PC-3 (cell line): ENCODE data around the gene ME2. TPM values are rescaled to one million over a fixed set of nuclear protein-coding genes. Genes with fewer than 3 reads are reported as not detected.

ENCODE experiments used
- ATAC-seq: fragments of 200-7000 bp; cut with Tn5 transposase; 2 replicates; pipeline ENCODE4 v1.9.1; 2020; ENCODE audit warnings: mild to moderate bottlenecking, moderate library complexity
- BruUV-seq: library from RNA; stranded (reverse); fragments of 400-500 nt; replicated peaks from 2 replicates; lab custom pipeline; 2021; lab: Mats Ljungman, UMichigan
- CTCF ChIA-PET: fragments of 300-600 bp; sonication (Branson Sonifier 250); formaldehyde crosslinking; loops from one replicate; lab custom pipeline; 2022; ENCODE audit warnings: antibody characterized with exemption; lab: Charles Lee
- POLR2A ChIA-PET: fragments of 300-600 bp; sonication (Branson Sonifier 250); formaldehyde crosslinking; loops from one replicate; lab custom pipeline; 2022; ENCODE audit warnings: antibody characterized with exemption; ENCODE audit not compliant: unreplicated experiment; lab: Charles Lee
- DNase-seq: peaks from one replicate; pipeline ENCODE4 v3.0.0-alpha.2; 2015
- H2AFZ ChIP-seq: fragments of 300-600 bp; sonication (generic); 2 replicates; pipeline ENCODE4 v1.6.0; 2016; ENCODE audit warnings: antibody characterized with exemption, low read length
- H3F3A ChIP-seq: fragments of 300-600 bp; sonication (generic); one replicate; pipeline ENCODE4 v1.6.0; 2017; ENCODE audit warnings: antibody characterized with exemption, low read length, control low read depth, mild to moderate bottlenecking; ENCODE audit not compliant: unreplicated experiment
- H3K27ac ChIP-seq: fragments of 300-600 bp; sonication (generic); 2 replicates; pipeline ENCODE4 v1.5.1; 2016; ENCODE audit warnings: mild to moderate bottlenecking, low read length
- H3K27me3 ChIP-seq: fragments of 300-600 bp; sonication (generic); 2 replicates; pipeline ENCODE4 v1.6.1; 2016; ENCODE audit warnings: low read length, mixed read lengths
- H3K36me3 ChIP-seq: fragments of 300-600 bp; sonication (generic); 2 replicates; pipeline ENCODE4 v1.6.1; 2016; ENCODE audit warnings: low read depth, mixed run types, low read length, mixed read lengths
- H3K4me1 ChIP-seq: fragments of 300-600 bp; sonication (generic); 2 replicates; pipeline ENCODE4 v1.5.1; 2016; ENCODE audit warnings: low read length; ENCODE audit not compliant: insufficient read depth
- H3K4me2 ChIP-seq: fragments of 300-600 bp; sonication (generic); 2 replicates; pipeline ENCODE4 v1.6.0; 2016; ENCODE audit warnings: low read length
- H3K4me3 ChIP-seq: fragments of 300-600 bp; sonication (generic); 2 replicates; pipeline ENCODE4 v1.5.1; 2016; ENCODE audit warnings: mild to moderate bottlenecking, low read length, mixed read lengths
- H3K79me2 ChIP-seq: fragments of 300-600 bp; sonication (generic); 2 replicates; pipeline ENCODE4 v1.6.1; 2017; ENCODE audit warnings: low read length, mixed read lengths
- H3K9ac ChIP-seq: fragments of 300-600 bp; sonication (generic); 2 replicates; pipeline ENCODE4 v1.6.0; 2016; ENCODE audit warnings: mild to moderate bottlenecking, low read length
- H3K9me2 ChIP-seq: fragments of 300-600 bp; sonication (generic); replicated peaks from 2 replicates; pipeline ENCODE4 v1.6.1; 2016; ENCODE audit warnings: mixed run types, low read length, mixed read lengths
- H3K9me3 ChIP-seq: fragments of 300-600 bp; sonication (generic); 2 replicates; pipeline ENCODE4 v1.6.1; 2016; ENCODE audit warnings: low read length, mixed read lengths
- H4K20me1 ChIP-seq: fragments of 300-600 bp; sonication (generic); 2 replicates; pipeline ENCODE4 v1.6.1; 2016; ENCODE audit warnings: low read length, mixed read lengths
- EZH2 ChIP-seq: fragments of 300-600 bp; sonication (generic); IDR thresholded peaks from one replicate; pipeline ENCODE4 v1.6.1; 2017; ENCODE audit warnings: antibody characterized with exemption, mild to moderate bottlenecking, low read length; ENCODE audit not compliant: unreplicated experiment
- EZH2phosphoT487 ChIP-seq: fragments of 300-600 bp; sonication (generic); IDR thresholded peaks from 2 replicates; pipeline ENCODE4 v1.6.1; 2018; ENCODE audit warnings: mild to moderate bottlenecking, antibody characterized with exemption, low read length, borderline replicate concordance
- intact Hi-C: fragments of 100-400 bp; cut with micrococcal nuclease; formaldehyde crosslinking; loops from 2 replicates; pipeline ENCODE4 v1.9.0; 2023
- total RNA-seq: library from RNA; depleted of rRNA; stranded (reverse); fragments of >200 nt; gene quantifications from 2 replicates; pipeline ENCODE4 v1.2.3, GENCODE V29; 2014
- TF ChIP-seq, protein P1 (sequence below): fragments of 300-600 bp; sonication (generic); conservative IDR thresholded peaks from 2 replicates; pipeline ENCODE4 v1.5.1; 2017; ENCODE audit warnings: antibody characterized with exemption, low read depth, mild to moderate bottlenecking, low read length

Gene ME2
- total RNA-seq, 1 experiment from 2014 or later = 29.1 TPM

DNA sequence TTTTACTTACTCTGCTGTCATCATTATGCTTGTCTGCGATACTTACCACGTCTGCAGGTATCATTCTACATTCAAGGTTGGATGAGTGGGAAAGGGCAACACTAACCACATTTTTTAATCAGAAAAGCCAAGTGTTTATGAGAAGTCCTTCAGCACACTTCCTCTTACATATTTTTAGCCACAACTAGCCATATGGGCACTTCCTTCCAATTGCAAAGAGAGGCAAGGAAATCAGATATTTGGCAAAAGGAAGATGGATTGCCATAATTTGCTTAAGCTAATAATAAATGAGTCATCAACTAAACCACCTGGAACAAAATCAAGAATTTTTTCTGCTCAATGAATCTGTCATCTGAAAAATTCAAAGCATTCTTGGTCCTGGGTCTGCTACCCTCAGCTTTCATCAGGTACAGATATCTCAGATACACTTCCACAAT is 42.4 kb upstream of the ME2 start:
- Histone ChIP-seq H3K9me3 (no peaks in the 10 kb centered on the region), H3K4me1 (peaks cover 19% of the 10 kb centered on the region), H3K79me2 (no peaks in the 10 kb centered on the region), H4K20me1 (no peaks in the 10 kb centered on the region), H3K27ac (no peak overlapping the region), H3K4me3 (no peak overlapping the region), H3K36me3 (no peaks in the 10 kb centered on the region), H3F3A (no peaks in the 10 kb centered on the region), H2AFZ (no peak overlapping the region), H3K9me2 (no peaks in the 10 kb centered on the region), H3K27me3 (no peaks in the 10 kb centered on the region), H3K4me2 (peak overlapping the region; percentile 49), H3K9ac (no peak overlapping the region)
- intact Hi-C loops = no loop called here
- TF ChIP-seq EZH2 = no peak
- no peak for TF ChIP-seq EZH2phosphoT487
- TF ChIP-seq, protein P1, sequence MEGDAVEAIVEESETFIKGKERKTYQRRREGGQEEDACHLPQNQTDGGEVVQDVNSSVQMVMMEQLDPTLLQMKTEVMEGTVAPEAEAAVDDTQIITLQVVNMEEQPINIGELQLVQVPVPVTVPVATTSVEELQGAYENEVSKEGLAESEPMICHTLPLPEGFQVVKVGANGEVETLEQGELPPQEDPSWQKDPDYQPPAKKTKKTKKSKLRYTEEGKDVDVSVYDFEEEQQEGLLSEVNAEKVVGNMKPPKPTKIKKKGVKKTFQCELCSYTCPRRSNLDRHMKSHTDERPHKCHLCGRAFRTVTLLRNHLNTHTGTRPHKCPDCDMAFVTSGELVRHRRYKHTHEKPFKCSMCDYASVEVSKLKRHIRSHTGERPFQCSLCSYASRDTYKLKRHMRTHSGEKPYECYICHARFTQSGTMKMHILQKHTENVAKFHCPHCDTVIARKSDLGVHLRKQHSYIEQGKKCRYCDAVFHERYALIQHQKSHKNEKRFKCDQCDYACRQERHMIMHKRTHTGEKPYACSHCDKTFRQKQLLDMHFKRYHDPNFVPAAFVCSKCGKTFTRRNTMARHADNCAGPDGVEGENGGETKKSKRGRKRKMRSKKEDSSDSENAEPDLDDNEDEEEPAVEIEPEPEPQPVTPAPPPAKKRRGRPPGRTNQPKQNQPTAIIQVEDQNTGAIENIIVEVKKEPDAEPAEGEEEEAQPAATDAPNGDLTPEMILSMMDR = no peak
- CTCF ChIA-PET = no interaction called here
- peak; percentile 85 for DNase-seq
- ATAC-seq = peak; percentile 75
- no TSS peak for BruUV-seq
- POLR2A ChIA-PET = interaction anchor here (0.7 kb wide), 1 partner anchor 47 kb away, joined by 4 read pairs; no protein-coding TSS in a partner anchor

DNA sequence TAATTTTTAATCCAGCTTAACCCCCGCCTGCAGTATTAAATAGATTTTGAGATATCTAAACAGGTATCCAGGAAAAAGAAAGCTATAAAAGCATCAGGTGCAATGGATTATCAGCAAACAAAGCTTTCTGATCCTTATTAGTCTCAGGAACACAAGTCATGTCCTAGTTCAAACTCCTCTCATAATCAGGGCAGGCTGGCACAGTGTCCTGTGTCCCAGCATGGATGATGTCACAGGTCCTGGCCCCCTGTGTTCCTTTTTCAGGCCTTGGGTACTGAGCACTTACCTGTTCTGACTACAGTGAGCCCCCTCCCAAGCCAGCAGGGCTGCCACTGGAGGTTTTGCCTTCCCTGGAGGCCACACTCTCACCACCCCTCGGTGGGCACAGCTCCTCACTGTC is 39.6 kb upstream of the ME2 start:
- Histone ChIP-seq H3K4me3 (no peak overlapping the region), H3K79me2 (no peaks in the 10 kb centered on the region), H3F3A (no peaks in the 10 kb centered on the region), H4K20me1 (no peaks in the 10 kb centered on the region), H3K4me2 (no peak overlapping the region), H3K36me3 (no peaks in the 10 kb centered on the region), H3K9ac (no peak overlapping the region), H3K9me2 (no peaks in the 10 kb centered on the region), H3K9me3 (no peaks in the 10 kb centered on the region), H3K27ac (no peak overlapping the region), H3K27me3 (no peaks in the 10 kb centered on the region), H3K4me1 (peaks cover 19% of the 10 kb centered on the region), H2AFZ (no peak overlapping the region)
- no TSS peak for BruUV-seq
- TF ChIP-seq EZH2phosphoT487 (no peak), EZH2 (no peak)
- TF ChIP-seq, protein P1 = no peak
- ATAC-seq (no peak), DNase-seq (no peak)
- intact Hi-C loops = no loop called here
- CTCF ChIA-PET = no interaction called here
- POLR2A ChIA-PET = no interaction called here

- DNase-seq (no peak), ATAC-seq (no peak)
- no peaks in the 10 kb centered on the region for H3K9me2 ChIP-seq
- intact Hi-C loops = no loop called here
- no peaks in the 10 kb centered on the region for H4K20me1 ChIP-seq
- no peak overlapping the region for H3K4me3 ChIP-seq
- POLR2A ChIA-PET = no interaction called here
- H3K36me3 ChIP-seq = no peaks in the 10 kb centered on the region
- H3K9ac ChIP-seq = no peak overlapping the region
- H3K79me2 ChIP-seq = no peaks in the 10 kb centered on the region
- no peak overlapping the region for H3K4me2 ChIP-seq
- no TSS peak for BruUV-seq
- H3K27ac ChIP-seq = no peak overlapping the region
- no peak for TF ChIP-seq EZH2
- TF ChIP-seq, protein P1 = no peak
- TF ChIP-seq EZH2phosphoT487 = no peak
- H2AFZ ChIP-seq = no peak overlapping the region
- H3K27me3 ChIP-seq = no peaks in the 10 kb centered on the region
- CTCF ChIA-PET = no interaction called here
- peaks cover 19% of the 10 kb centered on the region for H3K4me1 ChIP-seq
- no peaks in the 10 kb centered on the region for H3F3A ChIP-seq
- H3K9me3 ChIP-seq = no peaks in the 10 kb centered on the region
Observed at GRCh38 chr18:50839996-50840395, 38.9 kb upstream of the ME2 start.
